ENCODE measurements around the gene MTCH1.
"Not testable (repeated sequence)": the region's sequence is repeated elsewhere in the genome, so short reads cannot be mapped to it uniquely, and the experiment has no call there.

The MTCH1 gene

GRCh38 chr6:36940027-36940426 lies 46.0 kb downstream of the MTCH1 start:
- no peak for DNase-seq (ENCODE audit: insufficient read length, low spot score)

DNA sequence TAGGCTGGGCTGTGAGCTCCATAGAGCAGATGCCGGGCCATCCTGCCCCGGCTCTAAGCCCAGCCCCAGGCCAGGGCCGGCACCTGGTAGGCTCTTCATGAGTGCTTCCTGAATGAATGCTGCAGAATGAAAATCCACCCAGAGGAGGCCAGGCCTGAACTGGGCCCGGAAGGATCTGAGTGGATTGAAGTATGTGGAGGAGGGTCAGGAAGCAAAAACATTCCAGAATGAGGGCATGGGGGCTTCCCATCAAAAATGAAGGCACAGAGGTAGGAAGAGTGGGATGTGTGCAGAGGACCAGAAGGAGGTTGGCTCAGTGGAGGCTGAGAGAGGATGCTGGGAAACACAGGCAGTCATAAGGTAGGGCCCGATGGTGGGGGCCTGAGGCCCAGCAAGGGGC lies 47.0 kb downstream of the MTCH1 start:
- not testable (repeated sequence) for FAIRE-seq; DNase-seq (ENCODE audit: insufficient read length, low spot score)

More at GRCh38 chr6:36940027-36940426, 46.0 kb downstream of the MTCH1 start:
- TF ChIP-seq TAF1 (IDR thresholded peaks at IDR 0.05; ENCODE audit: low read depth, low read length): no peak
- no peak for TF ChIP-seq POLR2A (IDR thresholded peaks at IDR 0.05; ENCODE audit: low read depth, low read length)
- TF ChIP-seq SPI1 (IDR thresholded peaks at IDR 0.05; ENCODE audit: low read depth, low read length): no peak
- TF ChIP-seq PAX5 (IDR thresholded peaks at IDR 0.05; ENCODE audit: insufficient read depth, low read length, severe bottlenecking): no peak
- no peak for TF ChIP-seq POU2F2 (IDR thresholded peaks at IDR 0.05; ENCODE audit: low read depth, low read length)
- no peak for TF ChIP-seq POLR2AphosphoS5 (IDR thresholded peaks at IDR 0.05; ENCODE audit: low read depth, low read length)
- FAIRE-seq: no peak

- FAIRE-seq (no peak), DNase-seq (ENCODE audit: insufficient read length, low spot score) (no peak)
- no peak for TF ChIP-seq POU2F2 (IDR thresholded peaks at IDR 0.05; ENCODE audit: low read depth, low read length)
- no peak for TF ChIP-seq TAF1 (IDR thresholded peaks at IDR 0.05; ENCODE audit: low read depth, low read length)
- TF ChIP-seq PAX5 (IDR thresholded peaks at IDR 0.05; ENCODE audit: insufficient read depth, low read length, severe bottlenecking): no peak
- TF ChIP-seq POLR2AphosphoS5 (IDR thresholded peaks at IDR 0.05; ENCODE audit: low read depth, low read length): no peak
- no peak for TF ChIP-seq POLR2A (IDR thresholded peaks at IDR 0.05; ENCODE audit: low read depth, low read length)
- TF ChIP-seq SPI1 (IDR thresholded peaks at IDR 0.05; ENCODE audit: low read depth, low read length): no peak
Measured at GRCh38 chr6:36938536-36938935, 47.5 kb downstream of the MTCH1 start.

DNA sequence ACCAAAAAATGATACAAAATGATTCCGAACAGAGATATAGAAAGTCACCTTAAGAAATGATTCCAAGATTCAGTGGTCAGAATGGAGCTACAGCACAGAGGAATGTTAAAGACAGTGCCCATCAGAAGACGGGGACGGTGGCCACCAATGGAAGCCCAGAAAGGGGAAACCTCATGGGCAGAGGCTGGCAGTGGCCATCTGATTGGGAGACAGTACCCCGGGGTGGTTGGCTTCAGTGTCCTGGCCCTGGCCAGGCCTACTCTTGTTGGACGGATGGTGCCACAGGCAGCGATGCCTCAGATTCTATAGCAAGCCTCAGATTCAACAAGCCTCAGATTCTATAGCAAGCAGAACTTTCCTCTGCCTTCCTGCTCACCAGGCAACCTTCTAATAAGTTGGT lies 48.1 kb downstream of the MTCH1 start:
- FAIRE-seq: no peak
- TF ChIP-seq POLR2AphosphoS5 (IDR thresholded peaks at IDR 0.05; ENCODE audit: low read depth, low read length): no peak
- TF ChIP-seq PAX5 (IDR thresholded peaks at IDR 0.05; ENCODE audit: insufficient read depth, low read length, severe bottlenecking): no peak
- TF ChIP-seq POLR2A (IDR thresholded peaks at IDR 0.05; ENCODE audit: low read depth, low read length): no peak
- TF ChIP-seq POU2F2 (IDR thresholded peaks at IDR 0.05; ENCODE audit: low read depth, low read length): no peak
- no peak for TF ChIP-seq SPI1 (IDR thresholded peaks at IDR 0.05; ENCODE audit: low read depth, low read length)
- TF ChIP-seq TAF1 (IDR thresholded peaks at IDR 0.05; ENCODE audit: low read depth, low read length): no peak
- DNase-seq (ENCODE audit: insufficient read length, low spot score): no peak

DNA sequence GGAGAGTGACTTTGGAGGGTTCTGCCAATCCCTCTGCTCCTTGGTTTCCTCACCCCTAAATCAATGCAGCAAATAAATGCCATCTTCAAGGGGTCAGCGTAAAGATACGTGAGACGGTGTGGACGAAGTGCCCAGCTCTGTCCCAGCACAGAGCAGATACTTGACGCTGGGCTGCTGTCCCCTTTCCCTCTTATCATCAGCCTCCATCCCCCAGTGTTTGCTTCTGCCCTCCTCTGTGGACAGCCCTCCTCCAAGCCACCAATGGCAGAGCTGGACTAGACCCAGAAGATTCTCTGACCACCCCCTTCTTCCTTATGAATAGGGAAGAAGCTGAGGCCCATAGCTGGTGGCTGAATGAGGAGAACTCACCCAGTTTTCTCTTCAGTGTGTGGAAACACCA lies 49.2 kb downstream of the MTCH1 start:
- FAIRE-seq (no peak), DNase-seq (ENCODE audit: insufficient read length, low spot score) (no peak)
- no peak for TF ChIP-seq POLR2AphosphoS5 (IDR thresholded peaks at IDR 0.05; ENCODE audit: low read depth, low read length)

DNA sequence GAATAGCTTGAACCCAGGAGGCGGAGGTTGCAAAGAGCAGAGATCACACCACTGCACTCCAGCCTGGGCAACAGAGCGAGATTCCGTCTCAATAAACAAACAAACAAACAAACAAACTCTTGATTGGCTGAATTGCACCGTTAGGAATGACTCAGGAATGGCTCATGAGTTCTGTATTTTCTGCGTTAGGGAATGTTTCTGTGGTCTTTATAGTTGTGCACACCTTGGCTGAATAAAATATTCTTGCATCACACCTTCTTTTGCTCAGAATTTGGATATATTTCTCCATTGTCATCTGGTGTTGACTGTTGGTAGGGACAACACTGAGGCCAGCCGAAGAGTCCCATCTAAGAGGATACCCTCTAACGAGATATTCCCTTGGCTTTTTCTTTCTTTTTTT lies 51.1 kb downstream of the MTCH1 start:
- TF ChIP-seq SPI1 (IDR thresholded peaks at IDR 0.05; ENCODE audit: low read depth, low read length) (no peak), POLR2A (IDR thresholded peaks at IDR 0.05; ENCODE audit: low read depth, low read length) (no peak), POU2F2 (IDR thresholded peaks at IDR 0.05; ENCODE audit: low read depth, low read length) (no peak), PAX5 (IDR thresholded peaks at IDR 0.05; ENCODE audit: insufficient read depth, low read length, severe bottlenecking) (no peak), TAF1 (IDR thresholded peaks at IDR 0.05; ENCODE audit: low read depth, low read length) (no peak), POLR2AphosphoS5 (IDR thresholded peaks at IDR 0.05; ENCODE audit: low read depth, low read length) (no peak)
- DNase-seq (ENCODE audit: insufficient read length, low spot score) (no peak), FAIRE-seq (no peak)

GRCh38 chr6:36933519-36933918 lies 52.5 kb downstream of the MTCH1 start:
- FAIRE-seq: no peak

GRCh38 chr6:36933102-36933501 lies 52.9 kb downstream of the MTCH1 start:
- TF ChIP-seq POLR2AphosphoS5 (IDR thresholded peaks at IDR 0.05; ENCODE audit: low read depth, low read length) (no peak), POU2F2 (IDR thresholded peaks at IDR 0.05; ENCODE audit: low read depth, low read length) (no peak), POLR2A (IDR thresholded peaks at IDR 0.05; ENCODE audit: low read depth, low read length) (no peak), PAX5 (IDR thresholded peaks at IDR 0.05; ENCODE audit: insufficient read depth, low read length, severe bottlenecking) (no peak), TAF1 (IDR thresholded peaks at IDR 0.05; ENCODE audit: low read depth, low read length) (no peak), SPI1 (IDR thresholded peaks at IDR 0.05; ENCODE audit: low read depth, low read length) (no peak)
- DNase-seq (ENCODE audit: insufficient read length, low spot score): no peak
- no peak for FAIRE-seq

More at GRCh38 chr6:36933519-36933918, 52.5 kb downstream of the MTCH1 start:
- TF ChIP-seq SPI1 (IDR thresholded peaks at IDR 0.05; ENCODE audit: low read depth, low read length) (no peak), PAX5 (IDR thresholded peaks at IDR 0.05; ENCODE audit: insufficient read depth, low read length, severe bottlenecking) (no peak), POLR2AphosphoS5 (IDR thresholded peaks at IDR 0.05; ENCODE audit: low read depth, low read length) (no peak), TAF1 (IDR thresholded peaks at IDR 0.05; ENCODE audit: low read depth, low read length) (no peak)
- DNase-seq (ENCODE audit: insufficient read length, low spot score): no peak

DNA sequence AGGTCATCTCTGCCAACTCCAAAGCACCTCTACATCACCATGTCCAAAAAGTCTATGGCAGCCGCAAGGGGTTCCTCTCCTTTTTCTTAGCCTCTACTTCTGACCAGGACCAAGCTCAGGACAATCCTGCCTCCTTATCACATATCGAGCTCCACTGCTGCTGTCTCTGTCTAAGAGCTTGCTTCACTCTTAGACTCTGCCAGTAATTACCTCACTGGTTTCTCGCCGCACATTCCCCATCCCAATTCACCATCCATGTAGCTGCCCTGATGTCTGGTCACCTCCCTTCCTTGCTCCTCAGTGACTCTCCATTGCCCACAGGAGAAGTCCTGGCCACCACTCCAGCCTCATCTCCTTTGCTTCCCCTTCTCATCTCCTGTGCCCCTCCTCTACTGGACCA lies 55.5 kb downstream of the MTCH1 start:
- FAIRE-seq (no peak), DNase-seq (ENCODE audit: insufficient read length, low spot score) (no peak)
- TF ChIP-seq PAX5 (IDR thresholded peaks at IDR 0.05; ENCODE audit: insufficient read depth, low read length, severe bottlenecking) (no peak), POLR2AphosphoS5 (IDR thresholded peaks at IDR 0.05; ENCODE audit: low read depth, low read length) (no peak), POU2F2 (IDR thresholded peaks at IDR 0.05; ENCODE audit: low read depth, low read length) (no peak), POLR2A (IDR thresholded peaks at IDR 0.05; ENCODE audit: low read depth, low read length) (no peak), SPI1 (IDR thresholded peaks at IDR 0.05; ENCODE audit: low read depth, low read length) (no peak)

- DNase-seq (ENCODE audit: insufficient read length, low spot score): no peak
- no peak for FAIRE-seq
- TF ChIP-seq POLR2A (IDR thresholded peaks at IDR 0.05; ENCODE audit: low read depth, low read length): no peak
- TF ChIP-seq TAF1 (IDR thresholded peaks at IDR 0.05; ENCODE audit: low read depth, low read length): no peak
- TF ChIP-seq PAX5 (IDR thresholded peaks at IDR 0.05; ENCODE audit: insufficient read depth, low read length, severe bottlenecking): no peak
- no peak for TF ChIP-seq POLR2AphosphoS5 (IDR thresholded peaks at IDR 0.05; ENCODE audit: low read depth, low read length)
- no peak for TF ChIP-seq POU2F2 (IDR thresholded peaks at IDR 0.05; ENCODE audit: low read depth, low read length)
- TF ChIP-seq SPI1 (IDR thresholded peaks at IDR 0.05; ENCODE audit: low read depth, low read length): no peak
Measured at GRCh38 chr6:36929607-36930006, 56.4 kb downstream of the MTCH1 start.

- no peak for FAIRE-seq
- TF ChIP-seq POLR2AphosphoS5 (IDR thresholded peaks at IDR 0.05; ENCODE audit: low read depth, low read length): no peak
- no peak for TF ChIP-seq TAF1 (IDR thresholded peaks at IDR 0.05; ENCODE audit: low read depth, low read length)
- no peak for TF ChIP-seq POLR2A (IDR thresholded peaks at IDR 0.05; ENCODE audit: low read depth, low read length)
- TF ChIP-seq POU2F2 (IDR thresholded peaks at IDR 0.05; ENCODE audit: low read depth, low read length): no peak
- no peak for TF ChIP-seq PAX5 (IDR thresholded peaks at IDR 0.05; ENCODE audit: insufficient read depth, low read length, severe bottlenecking)
- TF ChIP-seq SPI1 (IDR thresholded peaks at IDR 0.05; ENCODE audit: low read depth, low read length): no peak
- DNase-seq (ENCODE audit: insufficient read length, low spot score): no peak
Measured at GRCh38 chr6:36929152-36929551, 56.8 kb downstream of the MTCH1 start.

All from GM12891 (cell line).